Measurements from ENCODE around the gene EFR3B. TPM values are rescaled to one million over a fixed set of nuclear protein-coding genes. Genes with fewer than 3 reads are reported as not detected.

EFR3B gene
- total RNA-seq, 1 donor from 2014 or later: 14.7 TPM

GRCh38 chr2:25141120-25141519 lies 99.2 kb downstream of the EFR3B start:
- FAIRE-seq (no peak), DNase-seq (ENCODE audit: low read depth) (no peak)
- Histone ChIP-seq H3K4me1 (ENCODE audit: insufficient read depth, low read length) (no peaks in the 10 kb centered on the region), H3K27me3 (ENCODE audit: insufficient read depth, low read length) (no peaks in the 10 kb centered on the region), H4K20me1 (ENCODE audit: insufficient read depth, low read length) (no peaks in the 10 kb centered on the region), H2AFZ (ENCODE audit: low read depth, low read length) (no peak overlapping the region), H3K4me2 (ENCODE audit: low read length) (no peak overlapping the region), H3K36me3 (ENCODE audit: insufficient read depth, low read length) (no peaks in the 10 kb centered on the region), H3K9me3 (ENCODE audit: insufficient read depth, low read depth, low read length) (no peaks in the 10 kb centered on the region), H3K79me2 (ENCODE audit: insufficient read depth, low read length) (no peaks in the 10 kb centered on the region), H3K9ac (ENCODE audit: low read length) (no peak overlapping the region), H3K27ac (ENCODE audit: low read depth, low read length) (no peak overlapping the region), H3K4me3 (ENCODE audit: insufficient read depth, low read depth, low read length) (no peak overlapping the region)
- Mint-ChIP-seq H3K4me3 (ENCODE audit: unreplicated experiment) (no peak overlapping the region), H3K27me3 (ENCODE audit: low read depth, unreplicated experiment) (peaks cover 2% of the 10 kb centered on the region), H3K36me3 (ENCODE audit: low read depth, unreplicated experiment) (peaks cover 16% of the 10 kb centered on the region), H3K4me1 (ENCODE audit: low read depth, unreplicated experiment) (no peaks in the 10 kb centered on the region), H3K9me3 (ENCODE audit: unreplicated experiment) (peaks cover 2% of the 10 kb centered on the region), H3K27ac (ENCODE audit: unreplicated experiment) (no peak overlapping the region)
- TF ChIP-seq EZH2 (IDR thresholded peaks at IDR 0.05; ENCODE audit: insufficient read depth, low read length): no peak
- no peak for TF ChIP-seq CTCF (IDR thresholded peaks at IDR 0.05; ENCODE audit: insufficient read depth, low read depth, low read length)

- no peak overlapping the region for H3K4me3 ChIP-seq (ENCODE audit: insufficient read depth, low read depth, low read length)
- FAIRE-seq (no peak), DNase-seq (ENCODE audit: low read depth) (no peak)
- Mint-ChIP-seq H3K4me3 (ENCODE audit: unreplicated experiment) (no peak overlapping the region), H3K36me3 (ENCODE audit: low read depth, unreplicated experiment) (peaks cover 16% of the 10 kb centered on the region), H3K27ac (ENCODE audit: unreplicated experiment) (no peak overlapping the region), H3K4me1 (ENCODE audit: low read depth, unreplicated experiment) (no peaks in the 10 kb centered on the region), H3K27me3 (ENCODE audit: low read depth, unreplicated experiment) (no peaks in the 10 kb centered on the region), H3K9me3 (ENCODE audit: unreplicated experiment) (peaks cover 2% of the 10 kb centered on the region)
- H3K4me2 ChIP-seq (ENCODE audit: low read length): no peak overlapping the region
- no peaks in the 10 kb centered on the region for H3K79me2 ChIP-seq (ENCODE audit: insufficient read depth, low read length)
- no peak for TF ChIP-seq EZH2 (IDR thresholded peaks at IDR 0.05; ENCODE audit: insufficient read depth, low read length)
- no peak for TF ChIP-seq CTCF (IDR thresholded peaks at IDR 0.05; ENCODE audit: insufficient read depth, low read depth, low read length)
- no peaks in the 10 kb centered on the region for H3K27me3 ChIP-seq (ENCODE audit: insufficient read depth, low read length)
- H2AFZ ChIP-seq (ENCODE audit: low read depth, low read length): no peak overlapping the region
- no peaks in the 10 kb centered on the region for H3K9me3 ChIP-seq (ENCODE audit: insufficient read depth, low read depth, low read length)
- no peaks in the 10 kb centered on the region for H3K36me3 ChIP-seq (ENCODE audit: insufficient read depth, low read length)
- no peaks in the 10 kb centered on the region for H4K20me1 ChIP-seq (ENCODE audit: insufficient read depth, low read length)
- H3K9ac ChIP-seq (ENCODE audit: low read length): no peak overlapping the region
- H3K4me1 ChIP-seq (ENCODE audit: insufficient read depth, low read length): no peaks in the 10 kb centered on the region
- no peak overlapping the region for H3K27ac ChIP-seq (ENCODE audit: low read depth, low read length)
Measured at GRCh38 chr2:25145803-25146202, 103.9 kb downstream of the EFR3B start.

GRCh38 chr2:25146896-25147295 lies 105.0 kb downstream of the EFR3B start:
- FAIRE-seq: no peak

More at GRCh38 chr2:25146896-25147295, 105.0 kb downstream of the EFR3B start:
- Histone ChIP-seq H3K4me1 (ENCODE audit: insufficient read depth, low read length) (no peaks in the 10 kb centered on the region), H3K9me3 (ENCODE audit: insufficient read depth, low read depth, low read length) (no peaks in the 10 kb centered on the region), H3K27me3 (ENCODE audit: insufficient read depth, low read length) (no peaks in the 10 kb centered on the region), H3K36me3 (ENCODE audit: insufficient read depth, low read length) (no peaks in the 10 kb centered on the region), H3K27ac (ENCODE audit: low read depth, low read length) (no peak overlapping the region), H2AFZ (ENCODE audit: low read depth, low read length) (no peak overlapping the region), H3K4me3 (ENCODE audit: insufficient read depth, low read depth, low read length) (no peak overlapping the region), H3K4me2 (ENCODE audit: low read length) (no peak overlapping the region), H3K79me2 (ENCODE audit: insufficient read depth, low read length) (no peaks in the 10 kb centered on the region), H4K20me1 (ENCODE audit: insufficient read depth, low read length) (no peaks in the 10 kb centered on the region), H3K9ac (ENCODE audit: low read length) (no peak overlapping the region)
- Mint-ChIP-seq H3K27ac (ENCODE audit: unreplicated experiment) (no peak overlapping the region), H3K27me3 (ENCODE audit: low read depth, unreplicated experiment) (no peaks in the 10 kb centered on the region), H3K4me1 (ENCODE audit: low read depth, unreplicated experiment) (no peaks in the 10 kb centered on the region), H3K4me3 (ENCODE audit: unreplicated experiment) (no peak overlapping the region), H3K36me3 (ENCODE audit: low read depth, unreplicated experiment) (peaks cover 16% of the 10 kb centered on the region), H3K9me3 (ENCODE audit: unreplicated experiment) (no peaks in the 10 kb centered on the region)
- no peak for DNase-seq (ENCODE audit: low read depth)
- TF ChIP-seq CTCF (IDR thresholded peaks at IDR 0.05; ENCODE audit: insufficient read depth, low read depth, low read length) (no peak), EZH2 (IDR thresholded peaks at IDR 0.05; ENCODE audit: insufficient read depth, low read length) (no peak)
